OCI-LY1 (cell line): ENCODE results near the gene ARAP1.

Experiments
- EZH2 ChIP-seq: fragments of 200-600 bp; sonication (generic), shearing (Covaris generic); IDR thresholded peaks from 2 replicates; pipeline ENCODE4 v1.8.0; 2017; ENCODE audit warnings: borderline replicate concordance, mixed run types, mild to moderate bottlenecking, antibody characterized with exemption, low read length, moderate library complexity, mixed read lengths
- TF ChIP-seq, protein P1 (sequence below): fragments of 200-600 bp; sonication (generic), shearing (Covaris generic); IDR thresholded peaks from 2 replicates; pipeline ENCODE4 v1.5.1; 2017; ENCODE audit warnings: mild to moderate bottlenecking, antibody characterized with exemption, low read length, moderate library complexity, mixed read lengths

DNA sequence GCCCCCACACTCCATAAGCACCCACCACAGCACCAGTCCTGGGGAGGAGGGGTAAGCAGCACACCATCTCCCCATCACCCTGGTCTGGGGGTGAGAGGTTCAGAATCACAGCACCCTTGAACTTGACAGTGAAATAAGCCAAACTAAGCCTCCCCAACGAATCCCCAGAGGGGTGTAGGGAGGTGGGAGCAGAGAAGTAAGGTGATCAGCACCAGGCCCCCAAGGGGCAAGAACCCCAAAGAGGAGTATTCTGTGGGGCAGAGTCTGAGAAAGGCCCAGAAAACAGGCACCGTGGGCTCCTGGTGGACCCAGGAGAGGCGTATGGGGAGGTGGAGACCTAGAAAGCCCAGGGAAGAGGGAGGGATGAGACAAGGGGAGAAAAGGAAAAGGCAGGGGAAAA, 30.9 kb downstream of the ARAP1 start:
- TF ChIP-seq, protein P1, sequence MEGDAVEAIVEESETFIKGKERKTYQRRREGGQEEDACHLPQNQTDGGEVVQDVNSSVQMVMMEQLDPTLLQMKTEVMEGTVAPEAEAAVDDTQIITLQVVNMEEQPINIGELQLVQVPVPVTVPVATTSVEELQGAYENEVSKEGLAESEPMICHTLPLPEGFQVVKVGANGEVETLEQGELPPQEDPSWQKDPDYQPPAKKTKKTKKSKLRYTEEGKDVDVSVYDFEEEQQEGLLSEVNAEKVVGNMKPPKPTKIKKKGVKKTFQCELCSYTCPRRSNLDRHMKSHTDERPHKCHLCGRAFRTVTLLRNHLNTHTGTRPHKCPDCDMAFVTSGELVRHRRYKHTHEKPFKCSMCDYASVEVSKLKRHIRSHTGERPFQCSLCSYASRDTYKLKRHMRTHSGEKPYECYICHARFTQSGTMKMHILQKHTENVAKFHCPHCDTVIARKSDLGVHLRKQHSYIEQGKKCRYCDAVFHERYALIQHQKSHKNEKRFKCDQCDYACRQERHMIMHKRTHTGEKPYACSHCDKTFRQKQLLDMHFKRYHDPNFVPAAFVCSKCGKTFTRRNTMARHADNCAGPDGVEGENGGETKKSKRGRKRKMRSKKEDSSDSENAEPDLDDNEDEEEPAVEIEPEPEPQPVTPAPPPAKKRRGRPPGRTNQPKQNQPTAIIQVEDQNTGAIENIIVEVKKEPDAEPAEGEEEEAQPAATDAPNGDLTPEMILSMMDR: no peak
- TF ChIP-seq EZH2: no peak
